MCF 10A (cell line): ENCODE data around the gene UQCR11. TPM values are rescaled to one million over a fixed set of nuclear protein-coding genes. Genes with fewer than 3 reads are reported as not detected.

ENCODE experiments used
- BruUV-seq: library from RNA; stranded (reverse); fragments of 400-500 nt; replicated peaks from 2 replicates; lab custom pipeline; 2021; lab: Mats Ljungman, UMichigan
- CTCF ChIA-PET: fragments of 300-600 bp; sonication (Branson Sonifier 250); formaldehyde crosslinking; extraction: SDS; loops from one replicate; lab custom pipeline; 2021; ENCODE audit warnings: antibody characterized with exemption, inconsistent platforms; lab: Yijun Ruan, JAX
- POLR2A ChIA-PET: fragments of 300-600, 350-650 bp; sonication (Branson Sonifier 250); formaldehyde crosslinking; extraction: SDS; loops from one replicate; lab custom pipeline; 2020; ENCODE audit warnings: antibody characterized with exemption, inconsistent platforms; lab: Yijun Ruan, JAX
- DNase-seq: peaks from one replicate; pipeline ENCODE4 v3.0.0-alpha.2; 2018; ENCODE audit not compliant: unreplicated experiment
- H3K27ac Mint-ChIP-seq: one replicate; pipeline ENCODE4 v1.8.0; 2022; ENCODE audit warnings: mild to moderate bottlenecking, low read depth, mixed read lengths; ENCODE audit not compliant: unreplicated experiment
- H3K27me3 Mint-ChIP-seq: one replicate; pipeline ENCODE4 v1.8.0; 2022; ENCODE audit warnings: mixed read lengths; ENCODE audit not compliant: insufficient read depth, unreplicated experiment
- H3K36me3 Mint-ChIP-seq: one replicate; pipeline ENCODE4 v1.8.0; 2022; ENCODE audit warnings: mild to moderate bottlenecking, moderate library complexity, mixed read lengths; ENCODE audit not compliant: insufficient read depth, unreplicated experiment
- H3K4me1 Mint-ChIP-seq: one replicate; pipeline ENCODE4 v1.8.0; 2022; ENCODE audit warnings: mixed read lengths; ENCODE audit not compliant: insufficient read depth, unreplicated experiment
- H3K4me3 Mint-ChIP-seq: one replicate; pipeline ENCODE4 v1.8.0; 2022; ENCODE audit warnings: mild to moderate bottlenecking, moderate library complexity, mixed read lengths; ENCODE audit not compliant: unreplicated experiment
- H3K9me3 Mint-ChIP-seq: one replicate; pipeline ENCODE4 v1.8.0; 2022; ENCODE audit warnings: mixed read lengths; ENCODE audit not compliant: unreplicated experiment
- intact Hi-C: fragments of 100-400 bp; cut with micrococcal nuclease; formaldehyde crosslinking; loops from 2 replicates; pipeline ENCODE4 v1.14.1; 2022
- total RNA-seq: library from RNA; stranded (reverse); gene quantifications from 2 replicates; pipeline ENCODE4 v1.2.3, GENCODE V29; 2022
- TF ChIP-seq, protein P1 (sequence below): fragments of 200-600 bp; IDR thresholded peaks from one replicate; pipeline ENCODE4 v1.8.0; 2022; ENCODE audit warnings: antibody characterized with exemption, mild to moderate bottlenecking; ENCODE audit not compliant: unreplicated experiment

The UQCR11 gene
- total RNA-seq, 1 experiment from 2014 or later: 256 TPM

DNA sequence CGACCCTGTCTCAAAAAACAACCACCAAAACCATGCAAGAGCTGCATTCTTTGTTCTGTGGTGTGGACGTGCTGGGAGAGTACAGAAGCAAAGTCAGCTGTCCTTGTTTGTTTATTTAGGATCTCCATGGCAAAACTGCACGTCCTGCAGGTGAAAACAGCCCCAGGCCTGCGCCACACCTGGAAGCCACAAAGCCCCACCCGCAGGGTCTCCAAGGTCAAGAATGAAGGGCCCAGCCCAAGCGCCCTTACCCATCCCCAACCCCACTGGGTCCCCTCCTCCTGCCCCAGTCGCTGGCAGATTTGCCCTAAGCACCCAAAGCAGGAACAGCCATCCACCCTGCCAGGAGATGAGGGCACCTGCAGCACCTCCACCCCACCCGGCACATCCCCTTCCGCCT, 23.1 kb downstream of the UQCR11 start:
- ChIA-PET POLR2A (no interaction called here), CTCF (interaction anchor here (1.0 kb wide), 1 partner anchor 9 kb away, joined by 3 read pairs; no protein-coding TSS in a partner anchor)
- Mint-ChIP-seq H3K4me1 (no peaks in the 10 kb centered on the region), H3K4me3 (no peak overlapping the region), H3K27ac (no peak overlapping the region), H3K27me3 (no peaks in the 10 kb centered on the region), H3K9me3 (no peaks in the 10 kb centered on the region), H3K36me3 (peaks cover 75% of the 10 kb centered on the region)
- BruUV-seq: no TSS peak
- TF ChIP-seq, protein P1, sequence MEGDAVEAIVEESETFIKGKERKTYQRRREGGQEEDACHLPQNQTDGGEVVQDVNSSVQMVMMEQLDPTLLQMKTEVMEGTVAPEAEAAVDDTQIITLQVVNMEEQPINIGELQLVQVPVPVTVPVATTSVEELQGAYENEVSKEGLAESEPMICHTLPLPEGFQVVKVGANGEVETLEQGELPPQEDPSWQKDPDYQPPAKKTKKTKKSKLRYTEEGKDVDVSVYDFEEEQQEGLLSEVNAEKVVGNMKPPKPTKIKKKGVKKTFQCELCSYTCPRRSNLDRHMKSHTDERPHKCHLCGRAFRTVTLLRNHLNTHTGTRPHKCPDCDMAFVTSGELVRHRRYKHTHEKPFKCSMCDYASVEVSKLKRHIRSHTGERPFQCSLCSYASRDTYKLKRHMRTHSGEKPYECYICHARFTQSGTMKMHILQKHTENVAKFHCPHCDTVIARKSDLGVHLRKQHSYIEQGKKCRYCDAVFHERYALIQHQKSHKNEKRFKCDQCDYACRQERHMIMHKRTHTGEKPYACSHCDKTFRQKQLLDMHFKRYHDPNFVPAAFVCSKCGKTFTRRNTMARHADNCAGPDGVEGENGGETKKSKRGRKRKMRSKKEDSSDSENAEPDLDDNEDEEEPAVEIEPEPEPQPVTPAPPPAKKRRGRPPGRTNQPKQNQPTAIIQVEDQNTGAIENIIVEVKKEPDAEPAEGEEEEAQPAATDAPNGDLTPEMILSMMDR: no peak
- intact Hi-C loops: no loop called here
- no peak for DNase-seq

DNA sequence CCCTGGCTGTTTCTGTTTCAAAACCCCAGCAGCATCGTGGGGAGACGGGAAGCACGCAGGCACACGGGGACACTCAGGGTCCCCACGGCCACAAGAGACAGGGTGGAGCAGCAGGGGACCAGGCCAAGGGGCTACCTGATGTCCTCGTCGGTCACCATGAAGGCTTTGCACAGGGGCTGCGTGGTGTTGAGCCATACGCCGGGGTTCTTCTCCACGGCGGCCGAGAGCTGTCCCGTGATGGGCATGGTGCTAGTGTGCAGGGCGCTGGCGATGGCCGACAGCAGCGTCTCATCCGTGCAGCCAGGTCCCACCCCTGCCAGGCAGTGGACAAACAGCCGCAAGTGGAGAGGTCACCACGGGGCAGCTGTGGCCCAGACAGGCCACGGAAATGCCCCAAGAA, 24.3 kb downstream of the UQCR11 start:
- CTCF ChIA-PET: interaction anchor here (0.7 kb wide), 1 partner anchor 36 kb away, joined by 3 read pairs; no protein-coding TSS in a partner anchor
- Mint-ChIP-seq H3K4me3 (no peak overlapping the region), H3K27ac (no peak overlapping the region), H3K4me1 (no peaks in the 10 kb centered on the region), H3K36me3 (peaks cover 83% of the 10 kb centered on the region), H3K9me3 (no peaks in the 10 kb centered on the region), H3K27me3 (no peaks in the 10 kb centered on the region)
- DNase-seq: no peak
- intact Hi-C loops: no loop called here
- BruUV-seq: no TSS peak
- TF ChIP-seq, protein P1: no peak
- POLR2A ChIA-PET: interaction anchor here (1.0 kb wide), 1 partner anchor 10 kb away, joined by 4 read pairs; no protein-coding TSS in a partner anchor

DNA sequence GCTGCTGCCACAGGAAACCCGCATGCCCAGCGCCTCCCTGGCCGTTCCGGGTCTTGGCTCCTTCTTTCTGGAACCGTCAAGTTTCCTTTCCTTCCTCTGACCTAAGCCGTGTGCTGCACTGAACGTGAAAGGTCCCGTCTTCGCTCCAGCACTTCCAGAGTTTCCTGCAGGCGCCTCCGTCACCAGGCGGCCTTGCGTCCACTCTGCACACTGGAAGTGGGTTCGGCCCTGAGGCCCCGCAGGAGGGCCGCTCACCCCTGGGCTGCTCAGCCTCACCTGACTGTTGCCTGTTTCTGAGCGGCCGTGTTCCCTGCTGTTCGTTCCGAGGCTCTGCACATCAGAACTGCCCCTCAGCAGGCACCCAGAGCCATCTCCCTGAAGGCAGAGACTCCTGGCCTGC, 24.9 kb downstream of the UQCR11 start:
- no peaks in the 10 kb centered on the region for H3K4me1 Mint-ChIP-seq
- no peaks in the 10 kb centered on the region for H3K9me3 Mint-ChIP-seq
- POLR2A ChIA-PET: interaction anchor here (1.1 kb wide), 1 partner anchor 10 kb away, joined by 6 read pairs; no protein-coding TSS in a partner anchor
- no peak overlapping the region for H3K4me3 Mint-ChIP-seq
- BruUV-seq: no TSS peak
- H3K36me3 Mint-ChIP-seq: peaks cover 85% of the 10 kb centered on the region
- intact Hi-C loops: no loop called here
- no peak overlapping the region for H3K27ac Mint-ChIP-seq
- no peak for DNase-seq
- CTCF ChIA-PET: no interaction called here
- TF ChIP-seq, protein P1: no peak
- H3K27me3 Mint-ChIP-seq: no peaks in the 10 kb centered on the region

DNA sequence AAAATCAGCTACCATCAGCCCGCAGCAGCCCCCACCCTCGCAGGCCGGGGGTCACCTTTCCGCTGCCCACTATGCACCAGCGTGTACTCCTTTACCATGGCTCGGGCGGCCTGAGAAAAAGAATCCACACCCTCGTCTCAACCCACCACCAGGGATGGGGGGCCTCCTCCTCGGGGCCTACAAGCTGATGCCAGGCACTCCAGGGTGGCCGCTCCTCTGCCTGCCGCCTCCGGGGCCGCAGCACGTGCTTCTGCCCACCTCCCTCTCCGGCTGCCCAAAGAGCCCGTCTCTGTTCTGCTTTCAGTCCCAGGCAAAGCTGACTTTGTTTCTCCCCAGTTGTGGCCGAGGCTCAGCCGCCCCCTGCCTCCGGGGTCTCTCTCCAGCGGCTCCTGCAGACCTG, 26.0 kb downstream of the UQCR11 start:
- H3K9me3 Mint-ChIP-seq: no peaks in the 10 kb centered on the region
- intact Hi-C loops: no loop called here
- no peaks in the 10 kb centered on the region for H3K27me3 Mint-ChIP-seq
- no peaks in the 10 kb centered on the region for H3K4me1 Mint-ChIP-seq
- H3K27ac Mint-ChIP-seq: no peak overlapping the region
- BruUV-seq: no TSS peak
- CTCF ChIA-PET: no interaction called here
- H3K36me3 Mint-ChIP-seq: peaks cover 90% of the 10 kb centered on the region
- no peak for DNase-seq
- TF ChIP-seq, protein P1: no peak
- POLR2A ChIA-PET: interaction anchor here (1.1 to 1.6 kb wide), 2 partner anchors 9 to 11 kb away, joined by 6 to 10 read pairs; no protein-coding TSS in a partner anchor
- no peak overlapping the region for H3K4me3 Mint-ChIP-seq
